Thyroid gland (tissue), 4 donors: ENCODE results near the gene INPP5J. TPM values are rescaled to one million over a fixed set of nuclear protein-coding genes. Genes with fewer than 3 reads are reported as not detected.

Experiments used
- DNase-seq, 2 donors: peaks; one replicate each; pipeline ENCODE4 v3.0.0-alpha.2; 2019
- H3K27ac ChIP-seq, 3 donors: fragments of 200-600 bp; sonication (generic); 1 replicate in 2 of 3; 2 replicates in 1 of 3; pipeline ENCODE4 v1.5.1; 2016 to 2019; ENCODE audit warnings: mild to moderate bottlenecking in 1 of 3, moderate library complexity in 1 of 3
- H3K27me3 ChIP-seq: fragments of 200-600 bp; sonication (generic); one replicate; pipeline ENCODE4 v1.5.1; 2019
- H3K36me3 ChIP-seq, 2 donors: fragments of 200-600 bp; sonication (generic); one replicate each; pipeline ENCODE4 v1.5.1; 2016 to 2019
- H3K4me1 ChIP-seq, 2 donors: fragments of 200-600 bp; sonication (generic); one replicate each; pipeline ENCODE4 v1.5.1; 2017 to 2019
- H3K4me3 ChIP-seq, 3 donors: fragments of 200-600 bp; sonication (generic); replicated peaks in 1 of 3; 1 replicate in 2 of 3; 2 replicates in 1 of 3; pipeline ENCODE4 v1.5.1; 2016; ENCODE audit warnings: mild to moderate bottlenecking in 1 of 3
- H3K9me3 ChIP-seq: fragments of 200-600 bp; sonication (generic); one replicate; pipeline ENCODE4 v1.5.1; 2017
- POLR2A ChIP-seq, 2 donors: fragments of 450-650 bp; IDR thresholded peaks; one replicate each; pipeline ENCODE4 v1.6.1; 2017; ENCODE audit warnings: antibody characterized with exemption in 2 of 2, mild to moderate bottlenecking in 2 of 2, moderate library complexity in 1 of 2
- WGBS, 2 donors: methylation state at CpG; one replicate each; pipeline ENCODE4 v1.1.5; 2017; 5-methylcytosine and 5-hydroxymethylcytosine counted together
- intact Hi-C: fragments of 100-400 bp; cut with DNase I; formaldehyde crosslinking; loops from one replicate; pipeline ENCODE4 v1.15.1; 2023
- total RNA-seq, 4 donors: library from RNA; depleted of rRNA; stranded (reverse); fragments of >200 nt; gene quantifications; one replicate each; pipeline ENCODE4 v1.2.3, GENCODE V29; 2016
- TF ChIP-seq, protein P1 (sequence below), 6 experiments: fragments of 200-600 bp in 3 of 6; fragments of 450-650 bp in 3 of 6; sonication (generic) in 3 of 6; IDR thresholded peaks; one replicate each; pipeline ENCODE4 v1.5.1; 2016 to 2019; ENCODE audit warnings: antibody characterized with exemption in 6 of 6, mild to moderate bottlenecking in 2 of 6, inconsistent platforms in 1 of 6, moderate library complexity in 1 of 6

INPP5J gene
- total RNA-seq, 4 donors from 2014 or later, result 180 to 665 (median 442) TPM

DNA sequence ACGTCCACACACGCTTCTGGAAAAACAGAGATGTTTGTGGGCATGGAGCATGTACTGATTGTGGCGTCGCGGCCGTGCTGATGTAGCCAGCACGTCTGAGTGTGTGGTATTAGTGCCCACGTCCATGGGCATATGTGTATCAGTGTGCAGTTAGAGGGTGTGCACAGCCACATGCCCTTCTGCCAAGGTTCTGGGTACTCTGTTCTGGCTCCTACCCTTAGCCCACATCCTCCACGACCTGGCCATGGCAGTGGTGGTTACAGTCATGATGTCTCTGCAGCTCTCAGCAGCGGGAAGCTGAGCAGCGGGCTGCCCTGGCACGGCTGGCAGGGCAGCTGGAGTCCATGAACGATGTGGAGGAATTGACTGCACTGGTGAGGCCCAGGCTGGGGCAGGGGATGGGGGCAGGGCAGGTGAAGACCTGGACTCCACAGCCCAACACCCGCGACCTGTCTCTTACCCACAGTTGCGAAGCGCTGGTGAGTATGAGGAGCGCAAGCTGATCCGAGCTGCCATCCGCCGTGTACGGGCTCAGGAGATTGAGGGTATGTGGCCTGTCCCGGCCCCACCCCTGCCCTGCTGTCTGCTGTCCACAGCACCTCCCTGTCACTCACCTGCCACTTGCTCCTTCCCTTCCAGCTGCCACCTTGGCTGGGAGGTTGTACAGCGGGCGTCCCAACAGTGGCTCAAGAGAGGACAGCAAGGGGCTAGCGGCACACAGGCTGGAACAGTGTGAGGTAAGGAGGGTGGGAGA is 34.4 kb upstream of the INPP5J start:
- WGBS, 2 donors, result 87 to 93% methylated on average over 13 to 18 of the region's 26 CpGs
- H3K9me3 ChIP-seq, result no peaks in the 10 kb centered on the region
- intact Hi-C loops, result loop anchor here (5.0 kb wide), 2 partner anchors 121 to 141 kb away; partner anchors contain the start of genes MORC2 and TUG1
- H3K27me3 ChIP-seq, result no peaks in the 10 kb centered on the region
- no peak overlapping the region for H3K27ac ChIP-seq
- H3K4me1 ChIP-seq, result peaks cover 24 to 27% of the 10 kb centered on the region in 2 donors
- no peak for DNase-seq
- peaks cover 36 to 43% of the 10 kb centered on the region in 2 donors for H3K36me3 ChIP-seq
- no peak overlapping the region for H3K4me3 ChIP-seq
- TF ChIP-seq POLR2A (IDR thresholded peaks at IDR 0.05), result no peak
- TF ChIP-seq, protein P1, sequence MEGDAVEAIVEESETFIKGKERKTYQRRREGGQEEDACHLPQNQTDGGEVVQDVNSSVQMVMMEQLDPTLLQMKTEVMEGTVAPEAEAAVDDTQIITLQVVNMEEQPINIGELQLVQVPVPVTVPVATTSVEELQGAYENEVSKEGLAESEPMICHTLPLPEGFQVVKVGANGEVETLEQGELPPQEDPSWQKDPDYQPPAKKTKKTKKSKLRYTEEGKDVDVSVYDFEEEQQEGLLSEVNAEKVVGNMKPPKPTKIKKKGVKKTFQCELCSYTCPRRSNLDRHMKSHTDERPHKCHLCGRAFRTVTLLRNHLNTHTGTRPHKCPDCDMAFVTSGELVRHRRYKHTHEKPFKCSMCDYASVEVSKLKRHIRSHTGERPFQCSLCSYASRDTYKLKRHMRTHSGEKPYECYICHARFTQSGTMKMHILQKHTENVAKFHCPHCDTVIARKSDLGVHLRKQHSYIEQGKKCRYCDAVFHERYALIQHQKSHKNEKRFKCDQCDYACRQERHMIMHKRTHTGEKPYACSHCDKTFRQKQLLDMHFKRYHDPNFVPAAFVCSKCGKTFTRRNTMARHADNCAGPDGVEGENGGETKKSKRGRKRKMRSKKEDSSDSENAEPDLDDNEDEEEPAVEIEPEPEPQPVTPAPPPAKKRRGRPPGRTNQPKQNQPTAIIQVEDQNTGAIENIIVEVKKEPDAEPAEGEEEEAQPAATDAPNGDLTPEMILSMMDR (IDR thresholded peaks at IDR 0.05), result no peak

DNA sequence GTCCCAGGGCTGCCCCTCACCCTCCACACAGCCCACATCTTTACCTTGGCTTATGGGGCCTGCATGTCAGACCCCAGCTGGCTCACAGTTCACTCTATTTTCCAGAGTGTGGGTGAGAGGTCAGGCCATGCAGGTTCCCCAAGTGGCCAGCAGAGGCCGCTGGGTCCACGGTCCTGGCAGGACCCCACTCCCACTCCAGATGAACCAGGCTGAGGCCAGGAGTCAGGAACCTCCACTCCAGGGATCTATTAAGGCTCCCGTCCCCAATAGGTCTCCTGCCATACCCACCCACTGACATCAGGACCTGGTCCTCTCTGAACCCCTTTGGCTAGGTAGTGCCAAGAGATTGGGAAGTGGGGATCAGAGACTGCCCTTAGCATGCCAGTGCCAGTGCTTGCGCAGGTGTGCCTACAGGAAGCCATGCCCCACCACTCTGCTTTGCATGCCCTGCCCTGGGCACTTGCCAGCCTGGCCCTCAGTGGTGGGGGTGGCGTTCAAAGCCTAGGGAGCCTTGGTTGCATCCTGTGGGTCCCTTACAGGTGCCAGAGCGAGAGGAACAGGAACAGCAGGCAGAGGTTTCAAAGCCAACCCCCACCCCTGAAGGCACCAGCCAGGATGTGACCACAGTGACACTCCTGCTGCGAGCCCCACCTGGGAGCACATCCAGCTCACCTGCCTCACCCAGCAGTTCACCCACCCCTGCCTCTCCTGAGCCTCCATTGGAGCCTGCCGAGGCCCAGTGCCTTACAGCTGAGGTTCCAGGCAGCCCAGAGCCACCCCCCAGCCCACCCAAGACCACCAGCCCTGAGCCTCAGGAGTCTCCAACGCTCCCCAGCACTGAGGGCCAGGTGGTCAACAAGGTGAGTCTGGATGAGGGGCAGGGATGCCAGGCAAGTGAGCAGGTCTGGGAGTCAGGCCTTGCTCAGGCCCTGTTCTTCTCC is 33.3 kb upstream of the INPP5J start:
- H3K4me3 ChIP-seq, result no peak overlapping the region
- TF ChIP-seq, protein P1 (IDR thresholded peaks at IDR 0.05), result peak; percentile 67 to 85 (median 77)
- no peak for TF ChIP-seq POLR2A (IDR thresholded peaks at IDR 0.05)
- H3K4me1 ChIP-seq, result peaks cover 15 to 18% of the 10 kb centered on the region in 2 donors
- intact Hi-C loops, result loop anchor here (5.0 kb wide), 2 partner anchors 122 to 142 kb away; partner anchors contain the start of genes MORC2 and TUG1
- peaks cover 36 to 43% of the 10 kb centered on the region in 2 donors for H3K36me3 ChIP-seq
- no peaks in the 10 kb centered on the region for H3K9me3 ChIP-seq
- DNase-seq, result peak; percentile 61 to 64
- WGBS, 2 donors, result 61 to 77% methylated on average over 5 to 6 of the region's 9 CpGs
- H3K27ac ChIP-seq, result no peak overlapping the region
- no peaks in the 10 kb centered on the region for H3K27me3 ChIP-seq

DNA sequence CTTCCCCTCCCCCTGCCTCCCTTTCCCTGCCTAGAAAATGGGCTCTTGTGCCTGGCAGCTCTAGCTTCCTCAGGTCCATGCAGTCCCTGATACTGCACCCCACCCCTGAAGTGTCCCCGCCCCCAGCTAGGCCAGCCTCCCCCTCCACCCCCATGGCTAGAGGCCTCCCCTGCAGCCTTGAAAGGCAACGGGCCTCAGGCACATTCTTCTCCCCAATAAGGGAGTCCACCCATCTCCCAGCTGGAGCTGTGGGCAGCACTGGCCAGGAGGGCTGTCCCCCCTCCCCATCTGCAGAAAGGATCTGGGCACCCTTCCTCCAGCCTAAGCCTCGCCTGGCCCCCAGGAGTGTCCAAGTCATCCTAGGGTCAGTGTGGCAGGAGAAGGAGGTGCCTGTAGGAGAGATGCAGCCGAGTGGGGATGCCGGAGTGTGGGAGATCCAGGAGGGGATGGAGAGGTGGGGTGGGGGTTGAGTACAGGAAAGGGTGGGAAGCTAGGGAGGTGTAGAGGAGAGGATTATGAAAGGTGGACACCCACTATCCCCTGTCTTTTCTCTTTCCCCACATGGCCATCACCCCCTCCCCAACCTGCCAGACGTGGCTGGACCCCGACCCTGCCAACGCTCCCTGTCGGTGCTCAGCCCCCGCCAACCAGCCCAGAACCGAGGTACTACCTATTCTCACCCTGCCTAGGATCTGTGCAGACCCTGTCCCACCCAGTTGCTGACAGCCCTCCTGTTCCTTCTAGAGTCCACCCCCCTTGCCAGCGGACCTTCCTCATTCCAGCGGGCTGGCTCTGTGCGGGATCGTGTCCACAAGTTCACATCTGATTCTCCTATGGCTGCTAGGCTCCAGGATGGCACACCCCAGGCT is 32.3 kb upstream of the INPP5J start:
- no peaks in the 10 kb centered on the region for H3K9me3 ChIP-seq
- intact Hi-C loops, result no loop called here
- no peaks in the 10 kb centered on the region for H3K27me3 ChIP-seq
- TF ChIP-seq POLR2A (IDR thresholded peaks at IDR 0.05), result no peak
- TF ChIP-seq, protein P1 (IDR thresholded peaks at IDR 0.05), result no peak
- no peak for DNase-seq
- WGBS, 2 donors, result 90 to 96% methylated on average over 14 to 15 of the region's 15 CpGs
- H3K27ac ChIP-seq, result no peak overlapping the region
- H3K4me1 ChIP-seq, result peaks cover 14% of the 10 kb centered on the region in 2 donors
- H3K4me3 ChIP-seq, result no peak overlapping the region
- peaks cover 36 to 46% of the 10 kb centered on the region in 2 donors for H3K36me3 ChIP-seq

DNA sequence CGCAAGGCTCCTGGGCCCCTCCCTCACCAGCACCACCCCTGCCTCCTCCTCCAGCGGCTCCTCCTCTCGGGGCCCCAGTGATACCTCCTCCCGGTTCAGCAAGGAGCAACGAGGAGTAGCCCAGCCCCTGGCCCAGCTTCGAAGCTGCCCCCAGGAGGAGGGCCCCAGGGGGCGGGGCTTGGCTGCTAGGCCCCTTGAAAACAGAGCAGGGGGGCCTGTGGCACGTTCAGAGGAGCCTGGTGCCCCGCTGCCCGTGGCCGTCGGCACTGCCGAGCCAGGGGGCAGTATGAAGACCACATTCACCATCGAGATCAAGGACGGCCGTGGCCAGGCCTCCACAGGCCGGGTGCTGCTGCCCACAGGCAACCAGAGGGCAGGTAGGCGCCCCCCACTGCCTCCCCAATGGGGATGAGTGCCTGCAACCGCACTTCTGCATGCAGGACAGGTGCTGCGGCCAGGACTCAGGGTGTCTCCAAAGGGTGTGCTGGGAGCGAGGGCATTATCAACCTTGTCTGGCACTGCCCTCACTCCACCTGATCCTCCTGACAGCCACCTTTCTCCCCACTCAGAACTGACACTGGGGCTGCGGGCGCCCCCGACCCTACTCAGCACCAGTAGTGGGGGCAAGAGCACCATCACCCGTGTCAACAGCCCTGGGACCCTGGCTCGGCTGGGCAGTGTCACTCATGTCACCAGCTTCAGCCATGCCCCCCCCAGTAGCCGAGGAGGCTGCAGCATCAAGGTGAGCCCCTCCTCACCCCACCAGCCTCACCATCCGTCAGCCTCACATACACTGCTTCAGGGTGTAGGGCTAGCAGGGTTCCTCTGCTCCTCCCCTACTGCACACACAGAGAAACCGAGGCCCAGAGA is 31.4 kb upstream of the INPP5J start:
- Histone ChIP-seq H3K27me3 (no peaks in the 10 kb centered on the region), H3K27ac (no peak overlapping the region), H3K9me3 (no peaks in the 10 kb centered on the region), H3K4me3 (no peak overlapping the region), H3K36me3 (peaks cover 36 to 46% of the 10 kb centered on the region in 2 donors), H3K4me1 (peaks cover 11 to 14% of the 10 kb centered on the region in 2 donors)
- intact Hi-C loops, result no loop called here
- no peak for TF ChIP-seq POLR2A (IDR thresholded peaks at IDR 0.05)
- TF ChIP-seq, protein P1 (IDR thresholded peaks at IDR 0.05), result no peak
- no peak for DNase-seq
- WGBS, 2 donors, result 72 to 78% methylated on average over 12 to 18 of the region's 29 CpGs
